Neural cell (in vitro differentiated cells): ENCODE data around the gene SIK3.

ENCODE experiments used
- EP300 ChIP-seq: fragments of 450-650 bp; conservative IDR thresholded peaks from 2 replicates; pipeline ENCODE4 v1.6.1; 2014; ENCODE audit warnings: antibody characterized with exemption, mild to moderate bottlenecking, moderate library complexity; ENCODE audit not compliant: poor library complexity, severe bottlenecking
- EZH2 ChIP-seq: fragments of 200-600, 300-800 bp; shearing (Covaris generic), sonication (generic); IDR thresholded peaks from 2 replicates; pipeline ENCODE4 v1.6.1; 2014; ENCODE audit warnings: antibody characterized with exemption, low read length, borderline replicate concordance, mild to moderate bottlenecking; ENCODE audit not compliant: insufficient read depth, poor library complexity, severe bottlenecking
- MXI1 ChIP-seq: fragments of 450-650 bp; conservative IDR thresholded peaks from 2 replicates; pipeline ENCODE4 v1.6.1; 2014; ENCODE audit warnings: antibody characterized with exemption, mild to moderate bottlenecking; ENCODE audit not compliant: poor library complexity, severe bottlenecking
- POLR2AphosphoS5 ChIP-seq: IDR thresholded peaks from 2 replicates; pipeline ENCODE4 v1.6.1; 2012
- RAD21 ChIP-seq: fragments of 450-650 bp; conservative IDR thresholded peaks from 2 replicates; pipeline ENCODE4 v1.6.1; 2014; ENCODE audit warnings: antibody characterized with exemption, mild to moderate bottlenecking, moderate library complexity
- SMC3 ChIP-seq: fragments of 450-650 bp; conservative IDR thresholded peaks from 2 replicates; pipeline ENCODE4 v1.6.1; 2014; ENCODE audit warnings: antibody characterized with exemption, mild to moderate bottlenecking, moderate library complexity; ENCODE audit not compliant: poor library complexity
- TAF1 ChIP-seq: IDR thresholded peaks from 2 replicates; pipeline ENCODE4 v1.6.1; 2012; ENCODE audit warnings: low read depth
- TF ChIP-seq, protein P1 (sequence below): fragments of 450-650 bp; IDR thresholded peaks from 2 replicates; pipeline ENCODE4 v1.5.1; 2014; ENCODE audit warnings: antibody characterized with exemption, mild to moderate bottlenecking, moderate library complexity; ENCODE audit not compliant: poor library complexity, severe bottlenecking
- TF ChIP-seq, protein P2 (sequence below): IDR thresholded peaks from 2 replicates; pipeline ENCODE4 v1.6.1; 2012; ENCODE audit warnings: borderline replicate concordance

DNA sequence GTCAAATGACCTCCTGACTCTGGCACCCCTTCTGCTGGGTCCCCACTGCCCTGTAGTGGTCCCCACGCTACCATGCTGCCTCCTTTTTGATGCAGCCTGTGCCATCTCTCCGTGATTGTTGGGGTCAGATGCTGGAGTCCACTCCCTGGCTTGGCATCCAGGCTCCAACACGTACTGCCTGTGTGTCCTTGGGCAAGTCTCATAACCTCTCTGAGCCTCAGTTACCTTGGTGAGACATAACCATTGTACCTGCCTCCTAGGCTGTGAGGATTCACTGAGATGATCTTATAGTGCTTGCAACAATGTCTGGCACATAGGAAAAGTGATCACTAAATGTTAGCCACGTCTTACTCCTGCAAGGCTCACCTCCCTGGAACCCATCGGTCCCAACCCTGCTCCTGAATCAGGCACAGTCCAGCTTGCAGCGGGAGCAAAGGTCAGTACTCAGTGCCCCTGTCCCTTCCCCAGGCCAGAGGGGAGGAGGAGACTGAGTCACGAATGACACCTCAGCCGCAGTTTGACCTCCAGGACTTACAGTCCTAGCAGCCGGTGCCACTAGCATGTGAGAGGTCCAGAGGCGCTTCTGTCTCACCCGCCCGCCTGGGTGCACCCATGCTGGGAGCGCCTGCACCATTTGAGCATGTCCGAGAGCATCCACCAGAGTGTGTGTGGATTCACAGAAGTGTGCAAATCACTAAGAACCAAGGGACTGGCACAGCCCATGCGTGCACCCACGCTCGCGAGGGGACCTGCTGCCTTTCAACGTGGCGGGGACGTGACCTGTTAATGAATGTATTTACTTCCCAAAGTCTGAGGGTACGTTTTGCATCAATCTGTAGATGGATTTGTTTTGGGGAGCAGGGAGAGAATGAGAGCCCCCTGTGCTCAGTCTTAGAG lies 272.1 kb downstream of the SIK3 start:
- TF ChIP-seq EP300 (no peak), SMC3 (no peak), TAF1 (no peak), EZH2 (no peak), POLR2AphosphoS5 (no peak), MXI1 (no peak), RAD21 (no peak)
- TF ChIP-seq, protein P1, sequence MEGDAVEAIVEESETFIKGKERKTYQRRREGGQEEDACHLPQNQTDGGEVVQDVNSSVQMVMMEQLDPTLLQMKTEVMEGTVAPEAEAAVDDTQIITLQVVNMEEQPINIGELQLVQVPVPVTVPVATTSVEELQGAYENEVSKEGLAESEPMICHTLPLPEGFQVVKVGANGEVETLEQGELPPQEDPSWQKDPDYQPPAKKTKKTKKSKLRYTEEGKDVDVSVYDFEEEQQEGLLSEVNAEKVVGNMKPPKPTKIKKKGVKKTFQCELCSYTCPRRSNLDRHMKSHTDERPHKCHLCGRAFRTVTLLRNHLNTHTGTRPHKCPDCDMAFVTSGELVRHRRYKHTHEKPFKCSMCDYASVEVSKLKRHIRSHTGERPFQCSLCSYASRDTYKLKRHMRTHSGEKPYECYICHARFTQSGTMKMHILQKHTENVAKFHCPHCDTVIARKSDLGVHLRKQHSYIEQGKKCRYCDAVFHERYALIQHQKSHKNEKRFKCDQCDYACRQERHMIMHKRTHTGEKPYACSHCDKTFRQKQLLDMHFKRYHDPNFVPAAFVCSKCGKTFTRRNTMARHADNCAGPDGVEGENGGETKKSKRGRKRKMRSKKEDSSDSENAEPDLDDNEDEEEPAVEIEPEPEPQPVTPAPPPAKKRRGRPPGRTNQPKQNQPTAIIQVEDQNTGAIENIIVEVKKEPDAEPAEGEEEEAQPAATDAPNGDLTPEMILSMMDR, result no peak
- TF ChIP-seq, protein P2, sequence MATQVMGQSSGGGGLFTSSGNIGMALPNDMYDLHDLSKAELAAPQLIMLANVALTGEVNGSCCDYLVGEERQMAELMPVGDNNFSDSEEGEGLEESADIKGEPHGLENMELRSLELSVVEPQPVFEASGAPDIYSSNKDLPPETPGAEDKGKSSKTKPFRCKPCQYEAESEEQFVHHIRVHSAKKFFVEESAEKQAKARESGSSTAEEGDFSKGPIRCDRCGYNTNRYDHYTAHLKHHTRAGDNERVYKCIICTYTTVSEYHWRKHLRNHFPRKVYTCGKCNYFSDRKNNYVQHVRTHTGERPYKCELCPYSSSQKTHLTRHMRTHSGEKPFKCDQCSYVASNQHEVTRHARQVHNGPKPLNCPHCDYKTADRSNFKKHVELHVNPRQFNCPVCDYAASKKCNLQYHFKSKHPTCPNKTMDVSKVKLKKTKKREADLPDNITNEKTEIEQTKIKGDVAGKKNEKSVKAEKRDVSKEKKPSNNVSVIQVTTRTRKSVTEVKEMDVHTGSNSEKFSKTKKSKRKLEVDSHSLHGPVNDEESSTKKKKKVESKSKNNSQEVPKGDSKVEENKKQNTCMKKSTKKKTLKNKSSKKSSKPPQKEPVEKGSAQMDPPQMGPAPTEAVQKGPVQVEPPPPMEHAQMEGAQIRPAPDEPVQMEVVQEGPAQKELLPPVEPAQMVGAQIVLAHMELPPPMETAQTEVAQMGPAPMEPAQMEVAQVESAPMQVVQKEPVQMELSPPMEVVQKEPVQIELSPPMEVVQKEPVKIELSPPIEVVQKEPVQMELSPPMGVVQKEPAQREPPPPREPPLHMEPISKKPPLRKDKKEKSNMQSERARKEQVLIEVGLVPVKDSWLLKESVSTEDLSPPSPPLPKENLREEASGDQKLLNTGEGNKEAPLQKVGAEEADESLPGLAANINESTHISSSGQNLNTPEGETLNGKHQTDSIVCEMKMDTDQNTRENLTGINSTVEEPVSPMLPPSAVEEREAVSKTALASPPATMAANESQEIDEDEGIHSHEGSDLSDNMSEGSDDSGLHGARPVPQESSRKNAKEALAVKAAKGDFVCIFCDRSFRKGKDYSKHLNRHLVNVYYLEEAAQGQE, result no peak
